ENCODE data around the gene ITPR1.
A peak's percentile ranks its signal among the peaks of the same experiment; 100 is the strongest.

ITPR1 gene

DNA sequence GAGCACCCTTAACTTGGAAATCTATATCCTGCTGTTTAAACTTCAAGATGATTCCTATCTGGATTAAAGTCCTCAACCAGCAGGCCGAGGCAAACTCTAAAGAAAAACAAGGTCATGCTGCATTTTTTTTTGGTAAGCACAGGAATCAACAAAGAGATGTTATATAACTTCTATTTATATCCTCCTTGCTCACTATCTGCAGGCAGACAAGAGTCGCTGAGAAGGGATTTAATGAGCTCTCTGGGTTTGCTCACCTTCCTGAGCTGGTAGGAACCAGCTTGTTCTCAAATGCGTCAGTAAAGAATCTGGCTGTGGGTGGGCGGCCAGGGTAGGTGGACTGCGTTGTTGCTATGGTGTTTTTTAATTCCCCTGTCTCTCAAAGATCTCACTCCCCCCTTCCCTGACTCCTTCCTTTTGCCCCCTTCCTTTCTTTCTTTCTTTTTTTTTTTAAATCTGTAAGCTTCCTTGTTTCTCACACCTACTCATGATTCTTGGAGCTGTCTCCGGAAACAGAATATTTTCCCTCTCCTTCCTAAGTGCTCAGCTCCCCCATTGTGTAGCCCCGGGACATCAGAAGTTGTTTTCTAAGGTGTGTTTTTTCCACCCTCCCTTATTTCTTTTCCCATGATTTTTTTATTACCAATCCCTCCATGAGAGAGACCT, 257.3 kb downstream of the ITPR1 start:
- no peak for DNase-seq (ENCODE audit: low read depth, low spot score)
- TF ChIP-seq, protein P1, sequence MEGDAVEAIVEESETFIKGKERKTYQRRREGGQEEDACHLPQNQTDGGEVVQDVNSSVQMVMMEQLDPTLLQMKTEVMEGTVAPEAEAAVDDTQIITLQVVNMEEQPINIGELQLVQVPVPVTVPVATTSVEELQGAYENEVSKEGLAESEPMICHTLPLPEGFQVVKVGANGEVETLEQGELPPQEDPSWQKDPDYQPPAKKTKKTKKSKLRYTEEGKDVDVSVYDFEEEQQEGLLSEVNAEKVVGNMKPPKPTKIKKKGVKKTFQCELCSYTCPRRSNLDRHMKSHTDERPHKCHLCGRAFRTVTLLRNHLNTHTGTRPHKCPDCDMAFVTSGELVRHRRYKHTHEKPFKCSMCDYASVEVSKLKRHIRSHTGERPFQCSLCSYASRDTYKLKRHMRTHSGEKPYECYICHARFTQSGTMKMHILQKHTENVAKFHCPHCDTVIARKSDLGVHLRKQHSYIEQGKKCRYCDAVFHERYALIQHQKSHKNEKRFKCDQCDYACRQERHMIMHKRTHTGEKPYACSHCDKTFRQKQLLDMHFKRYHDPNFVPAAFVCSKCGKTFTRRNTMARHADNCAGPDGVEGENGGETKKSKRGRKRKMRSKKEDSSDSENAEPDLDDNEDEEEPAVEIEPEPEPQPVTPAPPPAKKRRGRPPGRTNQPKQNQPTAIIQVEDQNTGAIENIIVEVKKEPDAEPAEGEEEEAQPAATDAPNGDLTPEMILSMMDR (IDR thresholded peaks at IDR 0.05; ENCODE audit: low read depth, low read length) = no peak
- H3K4me3 ChIP-seq (ENCODE audit: low read depth, low read length) = no peak overlapping the region
- in situ Hi-C loops (cut with HindIII; ENCODE audit: low sequenced_read_pairs) = no loop called here

DNA sequence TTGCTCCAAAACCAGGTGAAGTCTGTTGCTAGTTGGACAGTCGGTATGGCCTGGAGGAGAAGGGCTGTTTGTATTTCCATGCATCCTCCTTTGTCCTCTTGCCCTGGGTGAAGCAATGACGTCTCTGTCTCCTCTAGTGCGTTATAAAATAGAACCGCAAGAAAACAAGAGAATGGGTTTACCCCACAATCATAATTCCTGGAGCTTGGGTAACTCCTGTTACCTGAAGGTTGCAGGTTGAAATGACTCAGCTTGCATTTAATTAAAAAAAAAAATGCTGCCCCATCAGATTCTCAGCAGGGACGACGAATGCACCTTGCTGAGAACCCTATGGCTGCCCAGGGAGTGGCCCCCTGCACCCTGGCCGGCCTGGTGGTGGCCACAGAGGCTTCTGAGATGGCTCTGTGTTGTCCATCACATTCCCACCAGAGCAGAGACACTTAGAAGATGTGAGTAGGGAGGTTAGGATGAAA, 257.9 kb downstream of the ITPR1 start:
- in situ Hi-C loops (cut with HindIII; ENCODE audit: low sequenced_read_pairs) = no loop called here
- H3K4me3 ChIP-seq (ENCODE audit: low read depth, low read length) = no peak overlapping the region
- no peak for DNase-seq (ENCODE audit: low read depth, low spot score)
- TF ChIP-seq, protein P1 (IDR thresholded peaks at IDR 0.05; ENCODE audit: low read depth, low read length) = no peak

GRCh38 chr3:4751502-4752101, 258.5 kb downstream of the ITPR1 start:
- no peak overlapping the region for H3K4me3 ChIP-seq (ENCODE audit: low read depth, low read length)
- in situ Hi-C loops (cut with HindIII; ENCODE audit: low sequenced_read_pairs) = no loop called here

GRCh38 chr3:4752201-4753072, 259.3 kb downstream of the ITPR1 start:
- in situ Hi-C loops (cut with HindIII; ENCODE audit: low sequenced_read_pairs) = no loop called here
- TF ChIP-seq, protein P1 (IDR thresholded peaks at IDR 0.05; ENCODE audit: low read depth, low read length) = no peak
- H3K4me3 ChIP-seq (ENCODE audit: low read depth, low read length) = no peak overlapping the region
- no peak for DNase-seq (ENCODE audit: low read depth, low spot score)

More at GRCh38 chr3:4751502-4752101, 258.5 kb downstream of the ITPR1 start:
- TF ChIP-seq, protein P1 (IDR thresholded peaks at IDR 0.05; ENCODE audit: low read depth, low read length) = no peak
- peak; percentile 81 for DNase-seq (ENCODE audit: low read depth, low spot score)

- H3K4me3 ChIP-seq (ENCODE audit: low read depth, low read length) = no peak overlapping the region
- in situ Hi-C loops (cut with HindIII; ENCODE audit: low sequenced_read_pairs) = no loop called here
- DNase-seq (ENCODE audit: low read depth, low spot score) = no peak
- TF ChIP-seq, protein P1 (IDR thresholded peaks at IDR 0.05; ENCODE audit: low read depth, low read length) = no peak
Observed at GRCh38 chr3:4753073-4753691, 260.0 kb downstream of the ITPR1 start.
